ENCODE data around the gene SVOPL. TPM values are rescaled to one million over a fixed set of nuclear protein-coding genes. Genes with fewer than 3 reads are reported as not detected.

The SVOPL gene
- total and polyA plus RNA-seq, 10 donors: 0.13 to 0.97 (median 0.17) TPM; not detected in 7

- H3K36me3 ChIP-seq: peaks cover 33 to 100% (median 99%) of the 10 kb centered on the region in 6 donors
- intact Hi-C loops (cut with DNase I; ENCODE audit: low total_unique reads): no loop called here
- H3K9me3 ChIP-seq: peaks cover 17 to 100% (median 87%) of the 10 kb centered on the region in 8 donors
- no peak for DNase-seq
- no peak for TF ChIP-seq CTCF (IDR thresholded peaks at IDR 0.05 in 8 of 11, conservative IDR thresholded peaks at IDR 0.05 in 3 of 11)
- TF ChIP-seq POLR2AphosphoS5 (IDR thresholded peaks at IDR 0.05): no peak
- TF ChIP-seq POLR2A (IDR thresholded peaks at IDR 0.05): no peak
- H3K4me3 ChIP-seq: no peak overlapping the region
- H3K27ac ChIP-seq: no peak overlapping the region
- WGBS, 5 donors: 90 to 98% (median 95%) methylated on average over 3 of the region's 3 CpGs
- H3K4me1 ChIP-seq: no peaks in the 10 kb centered on the region
- no peaks in the 10 kb centered on the region for H3K27me3 ChIP-seq (replicated peaks in 1 of 7)
These were observed 144.2 kb downstream of the SVOPL start for GRCh38 chr7:138556771-138557484.

GRCh38 chr7:138555684-138556083 lies 145.5 kb downstream of the SVOPL start:
- Histone ChIP-seq H3K4me3 (no peak overlapping the region), H3K9me3 (peaks cover 17 to 99% (median 75%) of the 10 kb centered on the region in 8 donors), H3K4me1 (no peaks in the 10 kb centered on the region), H3K27me3 (replicated peaks in 1 of 7) (no peaks in the 10 kb centered on the region), H3K36me3 (peaks cover 29 to 100% (median 100%) of the 10 kb centered on the region in 6 donors), H3K27ac (no peak overlapping the region)
- intact Hi-C loops (cut with DNase I; ENCODE audit: low total_unique reads): no loop called here
- WGBS, 5 donors: 96 to 99% (median 98%) methylated on average over 4 of the region's 4 CpGs
- TF ChIP-seq CTCF (IDR thresholded peaks at IDR 0.05 in 8 of 11, conservative IDR thresholded peaks at IDR 0.05 in 3 of 11) (no peak), POLR2A (IDR thresholded peaks at IDR 0.05) (no peak), POLR2AphosphoS5 (IDR thresholded peaks at IDR 0.05) (no peak)
- no peak for DNase-seq

- H3K9me3 ChIP-seq: peaks cover 17 to 93% (median 65%) of the 10 kb centered on the region in 8 donors
- peaks cover 29 to 100% (median 91%) of the 10 kb centered on the region in 6 donors for H3K36me3 ChIP-seq
These were observed 146.5 kb downstream of the SVOPL start for GRCh38 chr7:138554674-138555073.

More at GRCh38 chr7:138554674-138555073, 146.5 kb downstream of the SVOPL start:
- no peak for TF ChIP-seq CTCF (IDR thresholded peaks at IDR 0.05 in 8 of 11, conservative IDR thresholded peaks at IDR 0.05 in 3 of 11)
- no peak for TF ChIP-seq POLR2AphosphoS5 (IDR thresholded peaks at IDR 0.05)
- no peak for TF ChIP-seq POLR2A (IDR thresholded peaks at IDR 0.05)
- intact Hi-C loops (cut with DNase I; ENCODE audit: low total_unique reads): no loop called here
- no peak for DNase-seq
- 97 to 99% (median 98%) methylated on average over 4 of the region's 4 CpGs for WGBS, 5 donors
- no peaks in the 10 kb centered on the region for H3K4me1 ChIP-seq
- H3K27me3 ChIP-seq (replicated peaks in 1 of 7): no peaks in the 10 kb centered on the region
- no peak overlapping the region for H3K27ac ChIP-seq
- H3K4me3 ChIP-seq: no peak overlapping the region

Data from spleen (tissue), 11 donors.